T-helper 9 cell (primary cell): ENCODE data around the gene COP1.
"Not testable (repeated sequence)": the region's sequence is repeated elsewhere in the genome, so short reads cannot be mapped to it uniquely, and the experiment has no call there.

ENCODE experiments used
- DNase-seq: peaks from one replicate; pipeline ENCODE4 v3.0.0-alpha.2; 2020

The COP1 gene

DNA sequence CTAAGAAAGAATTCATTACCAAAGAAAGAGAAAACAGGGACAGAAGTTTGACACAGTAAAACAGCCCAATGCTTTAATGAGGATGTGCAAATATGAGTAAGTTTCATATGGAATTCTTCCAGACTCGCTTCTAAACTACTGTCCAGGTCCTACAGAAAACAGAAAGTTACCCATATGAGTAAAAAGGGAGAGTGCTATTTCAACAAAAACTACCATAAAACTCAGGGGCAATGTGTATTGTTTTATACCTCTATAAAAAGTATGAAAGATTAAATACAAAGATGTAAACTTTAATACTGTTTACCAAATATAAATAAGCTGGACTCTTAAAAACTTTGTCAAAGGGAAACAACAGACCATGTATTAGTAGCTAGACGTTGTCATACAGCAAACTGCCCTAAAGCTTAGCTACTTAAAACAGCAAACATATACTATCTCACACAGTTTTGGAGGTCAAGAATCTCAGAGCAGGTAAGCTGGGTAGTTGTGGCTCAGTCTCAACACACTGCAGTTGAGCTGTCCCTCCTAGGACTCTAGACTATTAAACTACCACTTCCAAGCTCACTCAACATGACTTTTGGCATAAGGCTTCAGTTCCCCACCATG, 174.9 kb downstream of the COP1 start:
- no peak for DNase-seq

DNA sequence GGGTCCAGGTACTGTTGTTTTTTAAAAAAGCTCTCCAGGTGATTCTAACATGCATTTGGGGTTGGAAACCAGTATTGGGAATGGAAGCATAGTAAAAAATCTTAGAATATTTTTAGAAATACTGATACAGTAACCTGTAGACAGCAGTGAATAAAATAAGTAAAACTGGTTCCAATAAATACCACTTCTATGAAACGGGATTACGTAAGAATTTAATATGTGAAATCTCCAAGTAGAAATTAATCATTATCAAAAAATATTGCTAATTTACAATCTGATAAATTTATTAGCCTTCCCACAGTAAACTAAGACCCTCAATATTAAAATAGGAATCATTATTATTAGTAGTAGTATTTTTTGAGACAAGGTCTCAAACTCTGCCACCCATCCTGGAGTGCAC, 177.5 kb downstream of the COP1 start:
- DNase-seq, result no peak

DNA sequence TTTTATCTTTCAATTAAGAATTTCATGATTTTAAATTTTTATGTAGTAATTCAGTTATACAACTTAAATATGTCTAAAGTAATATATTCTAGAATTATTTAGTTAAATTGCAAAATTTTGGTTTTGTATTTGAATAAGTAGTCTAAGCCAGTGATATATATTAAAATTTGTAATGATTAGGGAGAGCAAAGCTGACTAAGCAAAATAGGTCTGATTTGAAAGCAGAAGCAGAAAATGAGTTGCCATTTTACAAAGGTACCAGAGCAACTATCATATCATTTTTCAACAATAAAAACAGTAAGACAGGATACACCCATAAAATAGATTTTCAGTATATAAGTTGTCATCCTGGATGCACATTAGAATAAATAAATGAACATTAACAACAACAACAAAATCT, 177.9 kb downstream of the COP1 start:
- DNase-seq, result no peak

DNA sequence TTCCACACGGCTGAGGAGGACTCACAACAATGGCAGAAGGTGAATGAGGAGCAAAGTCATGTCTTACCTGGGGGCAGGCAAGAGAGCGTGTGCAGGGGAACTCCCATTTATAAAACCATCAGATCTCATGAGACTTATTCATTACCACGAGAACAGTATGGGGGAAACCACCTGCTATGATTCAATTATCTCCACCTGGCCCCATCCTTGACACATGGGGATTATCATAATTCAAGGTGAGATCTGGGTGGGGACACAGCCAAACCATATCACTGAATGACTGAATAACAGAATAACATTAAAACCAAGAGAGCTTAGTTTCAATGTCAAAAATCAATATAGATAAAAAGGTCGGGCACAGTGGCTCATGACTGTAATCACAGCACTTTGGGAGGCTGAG, 179.2 kb downstream of the COP1 start:
- not testable (repeated sequence) for DNase-seq

DNA sequence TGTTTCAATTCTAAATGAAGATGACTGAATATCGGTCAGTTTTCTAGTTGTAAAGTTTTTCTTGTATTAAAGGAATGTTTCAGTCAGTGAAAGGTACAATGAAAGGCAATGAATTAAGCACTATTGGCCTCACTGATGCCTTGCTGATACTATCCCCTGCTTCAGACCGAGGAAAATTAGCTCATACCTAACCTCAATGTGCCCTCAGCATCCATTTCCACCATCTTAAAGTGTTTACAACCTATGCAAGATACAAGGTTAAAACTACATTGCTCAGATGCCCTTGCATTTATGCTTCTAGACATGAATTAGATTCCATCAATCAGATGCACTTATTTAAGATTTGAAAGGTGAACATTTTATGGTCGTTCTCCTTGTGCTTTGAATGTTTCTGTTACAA, 184.5 kb downstream of the COP1 start:
- DNase-seq, result no peak

DNA sequence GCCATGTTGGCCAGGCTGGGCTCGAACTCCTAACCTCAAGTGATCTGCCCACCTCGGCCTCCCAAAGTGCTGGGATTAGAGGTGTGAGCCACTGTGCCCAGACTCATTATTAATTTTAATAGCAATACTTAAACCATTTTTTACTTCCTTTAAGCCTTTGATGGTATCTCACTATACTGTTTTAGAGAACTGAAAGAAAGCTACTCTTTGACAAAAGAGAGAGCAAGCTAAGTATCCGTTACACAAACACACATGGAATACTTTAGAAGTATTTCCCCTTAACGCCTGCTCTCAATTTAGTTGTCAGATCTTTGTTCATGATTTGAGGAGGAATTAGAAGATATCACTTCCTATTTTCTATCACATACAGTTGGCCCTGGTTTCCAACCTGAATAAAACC, 189.4 kb downstream of the COP1 start:
- no peak for DNase-seq

DNA sequence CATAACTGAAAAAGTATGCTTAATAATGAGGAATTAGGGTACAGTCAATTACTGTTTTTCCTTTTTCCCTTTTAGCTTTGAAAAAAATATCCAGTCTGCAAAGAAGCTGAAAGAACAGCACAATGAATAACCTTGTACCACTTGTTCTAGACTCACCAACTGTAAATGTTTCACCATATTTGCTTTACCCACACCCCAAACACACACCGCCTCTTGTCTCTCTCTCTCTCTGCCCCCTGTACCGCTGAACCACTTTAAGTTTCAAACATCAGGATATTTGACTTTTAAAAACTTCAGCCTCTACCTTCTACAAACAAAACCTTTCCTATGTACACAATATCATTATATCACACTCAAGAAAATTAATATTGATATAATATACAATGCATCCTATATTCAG, 197.1 kb downstream of the COP1 start:
- no peak for DNase-seq

DNA sequence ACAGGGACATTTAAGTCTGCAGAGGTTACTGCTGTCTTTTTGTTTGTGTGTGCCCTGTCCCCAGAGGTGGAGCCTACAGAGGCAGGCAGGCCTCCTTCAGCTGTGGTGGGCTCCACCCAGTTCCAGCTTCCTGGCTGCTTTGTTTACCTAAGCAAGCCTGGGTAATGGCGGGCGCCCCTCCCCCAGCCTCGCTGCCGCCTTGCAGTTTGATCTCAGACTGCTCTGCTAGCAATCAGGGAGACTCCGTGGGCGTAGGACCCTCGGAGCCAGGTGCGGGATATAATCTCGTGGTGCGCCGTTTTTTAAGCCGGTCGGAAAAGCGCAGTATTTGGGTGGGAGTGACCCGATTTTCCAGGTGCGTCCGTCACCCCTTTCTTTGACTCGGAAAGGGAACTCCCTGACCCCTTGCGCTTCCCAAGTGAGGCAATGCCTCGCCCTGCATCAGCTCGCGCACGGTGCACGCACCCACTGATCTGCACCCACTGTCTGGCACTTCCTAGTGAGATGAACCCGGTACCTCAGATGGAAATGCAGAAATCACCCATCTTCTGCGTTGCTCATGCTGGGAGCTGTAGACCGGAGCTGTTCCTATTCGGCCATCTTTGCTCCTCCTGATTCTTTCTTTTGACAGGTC, 199.2 kb downstream of the COP1 start:
- DNase-seq, result not testable (repeated sequence)

DNA sequence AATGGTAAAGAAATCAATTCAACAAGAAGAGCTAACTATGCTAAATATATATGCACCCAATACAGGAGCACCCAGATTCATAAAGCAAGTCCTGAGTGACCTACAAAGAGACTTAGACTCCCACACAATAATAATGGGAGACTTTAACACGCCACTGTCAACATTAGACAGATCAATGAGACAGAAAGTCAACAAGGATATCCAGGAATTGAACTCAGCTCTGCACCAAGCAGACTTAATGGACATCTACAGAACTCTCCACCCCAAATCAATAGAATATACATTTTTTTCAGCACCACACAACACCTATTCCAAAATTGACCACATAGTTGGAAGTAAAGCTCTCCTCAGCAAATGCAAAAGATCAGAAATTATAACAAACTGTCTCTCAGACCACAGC, 212.4 kb downstream of the COP1 start:
- not testable (repeated sequence) for DNase-seq

DNA sequence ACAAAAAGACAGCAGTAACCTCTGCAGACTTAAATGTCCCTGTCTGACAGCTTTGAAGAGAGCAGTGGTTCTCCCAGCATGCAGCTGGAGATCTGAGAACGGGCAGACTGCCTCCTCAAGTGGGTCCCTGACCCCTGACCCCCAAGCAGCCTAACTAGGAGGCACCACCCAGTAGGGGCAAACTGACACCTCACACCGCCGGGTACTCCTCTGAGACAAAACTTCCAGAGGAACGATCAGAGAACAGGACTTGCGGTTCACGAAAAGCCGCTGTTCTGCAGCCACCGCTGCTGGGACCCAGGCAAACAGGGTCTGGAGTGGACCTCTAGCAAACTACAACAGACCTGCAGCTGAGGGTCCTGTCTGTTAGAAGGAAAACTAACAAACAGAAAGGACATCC, 214.3 kb downstream of the COP1 start:
- DNase-seq, result not testable (repeated sequence)

DNA sequence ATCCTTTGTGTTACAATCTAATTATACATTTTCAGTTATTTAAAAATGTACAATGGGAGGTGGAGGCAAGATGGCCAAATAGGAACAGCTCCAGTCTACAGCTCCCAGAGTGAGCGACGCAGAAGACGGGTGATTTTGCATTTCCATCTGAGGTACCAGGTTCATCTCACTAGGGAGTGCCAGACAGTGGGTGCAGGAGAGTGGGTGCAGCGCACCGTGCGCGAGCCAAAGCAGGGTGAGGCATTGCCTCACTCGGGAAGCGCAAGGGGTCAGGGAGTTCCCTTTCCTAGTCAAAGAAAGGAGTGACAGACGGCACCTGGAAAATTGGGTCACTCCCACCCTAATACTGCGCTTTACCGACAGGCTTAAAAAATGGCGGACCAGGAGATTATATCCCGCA, 214.9 kb downstream of the COP1 start:
- not testable (repeated sequence) for DNase-seq

DNA sequence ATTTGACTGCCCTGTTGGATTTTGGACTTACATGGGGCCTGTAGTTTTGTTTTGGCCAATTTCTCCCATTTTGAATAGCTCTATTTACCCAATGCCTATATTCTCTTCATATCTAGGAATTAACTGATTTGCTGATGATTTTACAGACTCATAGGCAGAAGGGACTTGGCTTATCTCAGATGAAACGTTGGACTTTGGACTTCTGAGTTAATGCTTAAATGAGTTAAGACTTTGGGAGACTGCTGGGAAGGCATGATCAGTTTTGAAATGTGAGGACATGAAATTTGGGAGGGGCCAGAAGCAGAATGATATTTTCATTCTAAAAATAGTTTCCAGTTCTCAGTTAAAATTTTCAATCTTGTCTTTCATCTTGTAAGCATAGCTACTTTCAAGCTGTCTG, 222.3 kb downstream of the COP1 start:
- DNase-seq, result no peak

DNA sequence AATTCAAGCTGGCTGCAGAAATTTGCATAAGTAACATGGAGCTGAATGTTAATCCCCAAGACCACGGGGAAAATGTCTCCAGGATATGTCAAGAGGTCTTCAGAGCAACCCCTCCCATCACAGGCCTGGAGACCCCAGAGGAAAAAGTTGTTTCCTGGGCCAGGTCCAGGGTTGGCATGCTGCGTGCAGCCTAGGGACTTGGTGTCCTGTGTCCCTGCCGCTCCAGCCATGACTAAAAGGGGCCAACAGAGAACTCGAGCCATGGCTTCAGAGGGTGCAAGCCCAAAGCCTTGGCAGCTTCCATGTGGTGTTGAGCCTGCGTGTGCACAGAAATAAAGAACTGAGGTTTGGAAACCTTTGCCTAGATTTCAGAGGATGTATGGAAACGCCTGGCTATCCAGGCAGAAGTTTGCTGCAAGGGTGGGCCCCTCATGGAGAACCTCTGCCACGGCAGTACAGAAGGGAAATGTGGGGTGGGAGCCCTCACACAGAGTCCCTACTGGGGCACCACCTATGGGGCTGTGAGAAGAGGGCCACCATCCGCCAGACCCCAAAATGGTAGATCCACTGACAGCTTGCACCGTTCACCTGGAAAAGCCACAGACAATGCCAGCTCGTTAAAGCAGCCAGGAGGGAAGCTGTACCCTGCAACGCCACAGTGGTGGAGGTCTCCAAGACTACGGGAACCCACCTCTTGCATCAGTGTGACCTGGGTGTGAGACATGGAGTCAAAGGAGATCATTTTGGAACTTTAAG, 222.9 kb downstream of the COP1 start:
- no peak for DNase-seq

DNA sequence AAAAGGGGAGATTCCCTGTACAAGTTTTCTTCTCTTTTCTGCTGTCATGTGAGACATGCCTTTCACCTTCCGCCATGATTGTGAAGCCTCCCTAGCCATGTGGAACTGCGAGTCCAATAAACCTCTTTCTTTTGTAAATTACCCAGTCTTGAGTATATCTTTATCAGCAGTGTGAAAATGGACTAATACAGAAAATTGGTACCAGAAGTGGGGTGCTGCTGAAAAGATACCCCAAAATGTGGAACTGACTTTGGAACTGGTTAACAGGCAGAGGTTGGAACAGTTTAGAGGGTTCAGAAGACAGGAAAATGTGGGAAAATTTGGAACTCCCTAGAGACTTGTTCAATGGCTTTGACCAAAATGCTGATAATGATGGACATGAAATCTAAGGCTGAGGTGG, 223.7 kb downstream of the COP1 start:
- not testable (repeated sequence) for DNase-seq

DNA sequence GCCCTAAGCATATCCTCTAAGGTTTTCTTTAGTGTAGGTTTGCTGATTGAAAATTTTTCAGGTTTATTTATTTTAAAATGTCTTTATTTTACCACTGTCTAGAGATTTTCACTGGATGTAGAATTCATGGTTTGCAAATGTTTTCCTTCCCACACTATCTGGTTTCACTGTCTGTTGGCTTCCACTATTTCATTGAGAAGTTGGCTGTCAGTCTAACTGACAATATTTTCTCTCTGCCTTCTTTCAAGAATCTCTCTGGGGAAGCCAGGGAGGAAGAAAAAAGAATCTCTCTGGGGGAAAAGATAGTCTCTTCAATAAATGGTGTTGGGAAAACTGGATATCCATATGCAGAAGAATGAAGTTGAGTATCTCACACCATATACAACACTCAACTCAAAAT, 226.0 kb downstream of the COP1 start:
- no peak for DNase-seq

DNA sequence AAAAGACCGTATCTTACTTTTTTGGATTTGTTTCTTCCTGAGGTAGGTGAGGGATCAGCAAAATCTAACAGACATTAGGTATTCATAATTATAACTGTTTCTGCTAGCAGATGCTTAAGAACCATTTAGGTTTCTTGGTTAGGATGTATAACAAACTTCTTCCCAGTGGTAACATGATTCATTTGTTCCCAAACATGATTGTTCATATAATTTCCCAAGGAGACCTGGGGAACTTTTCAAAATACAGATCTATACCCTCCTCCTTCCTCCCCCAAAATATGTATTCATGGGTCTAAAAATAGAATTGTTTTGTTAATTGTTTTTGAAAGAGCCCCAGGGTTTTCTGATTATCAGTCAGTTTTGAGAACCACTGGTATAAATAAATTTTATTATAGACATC, 228.2 kb downstream of the COP1 start:
- DNase-seq, result no peak

DNA sequence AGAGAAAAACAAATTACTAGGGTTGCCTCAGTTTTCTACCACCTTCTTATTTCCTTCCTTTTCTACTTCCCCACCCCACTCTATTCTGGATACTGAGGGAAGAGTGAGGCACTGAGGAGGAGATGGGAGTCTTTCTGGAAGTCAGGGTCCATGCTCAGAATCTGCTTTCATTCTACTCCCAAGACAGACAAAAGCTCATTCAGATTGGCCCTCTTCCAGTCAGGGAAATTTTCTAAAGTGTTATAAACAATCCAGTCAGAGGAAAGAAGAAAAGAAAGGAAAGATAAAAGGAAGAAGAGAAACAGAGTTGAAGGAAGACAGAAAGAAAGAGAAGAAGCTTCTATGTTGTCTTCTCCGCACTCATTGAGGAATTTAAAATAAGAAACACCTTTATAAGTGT, 228.6 kb downstream of the COP1 start:
- DNase-seq, result no peak

DNA sequence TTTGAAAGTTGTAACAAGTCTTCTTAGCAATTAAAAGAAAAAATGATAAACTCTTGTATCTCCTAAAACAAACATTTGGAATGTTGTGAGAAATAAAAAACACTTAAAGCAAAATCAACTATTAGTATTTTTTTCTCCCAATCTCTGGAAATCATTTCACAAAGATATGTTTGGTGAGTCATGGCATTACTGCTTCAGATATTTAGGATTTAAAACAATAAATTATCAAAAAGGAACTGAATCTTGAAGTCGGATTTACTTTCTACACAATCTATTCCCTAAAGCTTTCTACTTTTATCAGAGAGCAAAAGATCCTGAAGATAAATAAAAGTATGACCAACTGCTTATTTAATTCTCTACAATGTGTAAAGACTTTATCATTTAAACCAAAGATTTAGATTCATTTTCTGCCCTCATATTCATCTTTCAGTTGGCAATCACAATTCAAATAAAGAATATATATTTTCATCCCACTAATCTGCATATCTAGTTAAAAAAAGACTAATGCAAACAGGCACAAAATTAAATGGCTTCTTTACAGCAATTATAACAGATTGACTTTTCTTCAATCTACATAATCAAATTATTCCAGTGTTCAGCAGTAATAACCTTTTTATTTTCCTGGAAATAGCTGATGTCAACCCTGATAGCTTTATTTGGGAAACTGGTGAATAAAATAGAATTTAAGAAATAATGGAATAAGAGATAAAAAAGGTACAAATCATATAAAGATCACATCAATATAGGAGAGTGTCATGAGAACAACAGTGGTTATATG, 230.0 kb downstream of the COP1 start:
- no peak for DNase-seq

DNA sequence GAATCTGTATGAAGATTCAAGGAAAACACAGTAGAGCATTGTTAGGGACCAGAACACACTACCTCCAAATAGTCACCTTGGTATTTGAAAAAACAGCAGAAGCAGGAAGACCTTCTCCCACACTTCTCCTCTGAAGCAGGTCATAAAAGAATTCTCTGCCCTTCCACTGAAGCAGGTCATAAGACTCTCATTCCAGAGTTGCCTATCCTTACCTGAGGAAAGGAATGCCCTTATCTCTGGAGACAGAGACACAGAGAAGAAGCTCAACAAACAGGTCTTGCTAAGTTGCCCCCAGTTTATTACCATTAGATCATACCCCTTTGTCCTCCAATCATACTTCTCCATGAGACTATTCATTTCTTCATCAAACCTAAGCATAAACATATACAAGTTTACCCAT, 237.9 kb downstream of the COP1 start:
- no peak for DNase-seq

DNA sequence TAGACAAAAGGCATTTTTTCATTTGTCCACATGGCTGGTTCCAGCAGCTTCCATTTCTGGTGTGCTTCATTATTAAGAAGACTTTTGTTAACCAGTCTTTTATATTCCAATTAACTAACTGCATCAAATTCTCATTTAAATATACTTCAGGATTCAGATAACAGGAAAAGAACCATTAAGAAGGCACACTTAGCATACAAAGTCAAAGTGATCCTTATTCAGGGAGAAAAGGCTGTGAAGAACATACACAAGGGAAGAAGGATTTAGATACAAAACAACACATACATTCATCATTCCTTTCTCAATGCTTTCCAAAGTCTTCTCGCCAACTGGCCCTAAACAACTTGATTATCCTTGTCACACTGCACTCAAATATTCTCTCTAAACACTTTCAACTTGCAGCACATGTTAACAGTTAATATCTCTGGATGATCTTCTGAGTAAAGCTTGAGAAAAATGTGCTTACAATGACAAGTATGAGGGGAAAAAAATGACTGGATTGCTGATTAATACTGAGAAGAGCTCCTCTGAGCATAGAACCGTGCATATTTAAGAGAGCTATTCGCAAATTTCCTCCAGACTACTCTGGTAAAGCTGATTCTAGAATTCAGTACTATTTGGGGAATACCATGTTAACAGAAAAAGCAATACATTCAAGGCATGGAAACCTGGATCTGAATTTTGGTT, 238.5 kb downstream of the COP1 start:
- DNase-seq, result no peak

DNA sequence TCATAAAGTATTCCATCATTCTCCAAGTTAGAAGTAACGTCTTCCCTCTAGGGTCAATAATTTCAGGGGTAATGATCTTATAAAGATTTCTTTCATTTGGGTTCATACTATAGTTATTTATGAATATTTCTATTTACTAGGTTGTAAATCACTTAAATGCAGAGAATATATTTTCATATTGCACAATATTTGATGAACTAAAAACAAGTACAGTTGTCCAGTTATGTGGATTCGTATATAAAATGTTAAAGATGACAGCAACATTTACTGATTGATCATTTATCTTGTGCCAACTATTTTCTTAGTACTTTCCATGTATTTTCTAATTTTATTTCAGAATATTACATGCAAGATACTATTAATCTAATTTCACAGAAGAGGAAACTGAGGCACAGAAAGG, 243.3 kb downstream of the COP1 start:
- no peak for DNase-seq

DNA sequence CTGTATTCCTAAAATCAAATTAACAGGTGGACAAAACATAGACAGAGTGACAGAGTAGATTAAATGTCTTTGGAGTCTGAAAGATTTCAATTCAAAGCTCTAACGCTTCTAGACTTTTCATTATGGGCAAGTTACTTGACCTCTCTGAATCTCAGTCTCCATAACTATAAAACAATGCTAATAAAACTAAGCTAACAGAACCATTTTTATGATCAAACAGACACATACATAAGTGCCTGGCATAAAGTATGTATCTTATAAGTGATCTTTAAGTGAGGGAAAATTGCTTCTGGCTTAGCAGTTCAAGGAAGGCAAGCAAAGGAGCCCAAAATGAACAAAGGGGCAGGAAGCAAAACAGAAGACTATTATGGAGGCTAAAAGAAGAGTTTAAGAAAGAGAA, 246.9 kb downstream of the COP1 start:
- no peak for DNase-seq

DNA sequence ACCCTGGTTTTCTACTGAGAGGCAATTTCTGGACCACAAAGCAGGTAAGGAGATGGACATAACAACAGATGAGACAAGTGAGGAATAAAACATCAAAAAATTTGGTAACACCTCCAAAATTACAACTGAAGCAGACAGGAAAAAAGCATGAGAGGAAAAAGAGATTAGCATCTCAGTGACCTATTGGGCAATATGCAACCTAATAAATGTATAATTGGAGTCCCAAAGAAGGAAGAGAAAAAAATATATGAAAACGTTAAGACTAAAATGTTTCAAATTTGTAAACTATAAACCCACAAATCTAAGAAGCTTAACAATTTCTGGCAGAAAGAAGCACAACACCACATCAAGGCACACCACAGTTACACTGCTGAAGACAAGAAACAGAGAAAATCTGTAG, 255.5 kb downstream of the COP1 start:
- no peak for DNase-seq
